NCI-H1092 (cell line): ENCODE measurements around the gene SDCBP2.
"Not testable (repeated sequence)": the region's sequence is repeated elsewhere in the genome, so short reads cannot be mapped to it uniquely, and the experiment has no call there.

Source experiments
- DNase-seq: peaks from one replicate; lab custom pipeline; 2025; lab: John Stamatoyannopoulos, UW

The SDCBP2 gene

GRCh38 chr20:1357921-1358671 lies 29.2 kb upstream of the SDCBP2 start:
- DNase-seq = no peak

GRCh38 chr20:1353956-1354355 lies 25.0 kb upstream of the SDCBP2 start:
- DNase-seq = no peak

- DNase-seq = no peak
These were observed 17.5 kb upstream of the SDCBP2 start for GRCh38 chr20:1346315-1346969.

- no peak for DNase-seq
These were observed 16.8 kb upstream of the SDCBP2 start for GRCh38 chr20:1345756-1346093.

GRCh38 chr20:1345030-1345755 lies 16.3 kb upstream of the SDCBP2 start:
- no peak for DNase-seq

- DNase-seq = not testable (repeated sequence)
These were observed 14.6 kb upstream of the SDCBP2 start for GRCh38 chr20:1343446-1344124.

- DNase-seq = no peak
These were observed 12.8 kb upstream of the SDCBP2 start for GRCh38 chr20:1341561-1342265.

GRCh38 chr20:1338801-1339200 lies 9.9 kb upstream of the SDCBP2 start:
- no peak for DNase-seq

GRCh38 chr20:1338096-1338495 lies 9.2 kb upstream of the SDCBP2 start:
- no peak for DNase-seq

- no peak for DNase-seq
These were observed 8.5 kb upstream of the SDCBP2 start for GRCh38 chr20:1337441-1337840.

GRCh38 chr20:1336699-1337367 lies 7.9 kb upstream of the SDCBP2 start:
- no peak for DNase-seq

- no peak for DNase-seq
These were observed 7.2 kb upstream of the SDCBP2 start for GRCh38 chr20:1335961-1336698.

- DNase-seq = no peak
These were observed 5.8 kb upstream of the SDCBP2 start for GRCh38 chr20:1334761-1335160.

- DNase-seq = no peak
These were observed 5.4 kb upstream of the SDCBP2 start for GRCh38 chr20:1334370-1334731.

GRCh38 chr20:1333462-1334369 lies 4.8 kb upstream of the SDCBP2 start:
- DNase-seq = no peak

GRCh38 chr20:1332749-1333300 lies 3.9 kb upstream of the SDCBP2 start:
- no peak for DNase-seq

GRCh38 chr20:1331801-1332453 lies 3.0 kb upstream of the SDCBP2 start:
- no peak for DNase-seq

GRCh38 chr20:1331101-1331500 lies 2.2 kb upstream of the SDCBP2 start:
- no peak for DNase-seq
